ENCODE results near the gene TRIM37. TPM values are rescaled to one million over a fixed set of nuclear protein-coding genes. Genes with fewer than 3 reads are reported as not detected.

Gene TRIM37
- total and polyA plus RNA-seq, 11 donors = 5.8 to 26.2 (median 19.1) TPM

DNA sequence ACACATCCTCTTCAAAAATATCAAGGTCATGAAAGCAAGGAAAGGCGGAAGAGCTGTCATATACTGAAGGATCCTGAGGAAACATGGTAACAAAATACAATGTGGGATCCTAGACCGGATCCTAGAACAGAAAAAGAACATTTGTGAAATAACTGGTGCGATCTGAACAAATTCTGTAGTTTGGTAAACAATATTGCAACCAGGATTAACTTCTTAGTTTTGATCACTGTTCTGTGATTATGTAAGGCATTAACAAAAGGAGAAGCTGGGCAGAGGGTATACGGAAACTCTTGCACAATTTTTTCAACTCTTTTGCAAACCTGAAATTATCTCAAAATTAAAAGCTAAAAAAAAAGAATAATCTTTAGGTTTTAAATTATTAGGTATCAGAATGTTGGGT, 109.7 kb downstream of the TRIM37 start:
- no peak for TF ChIP-seq POLR2A (IDR thresholded peaks at IDR 0.05)
- TF ChIP-seq, protein P1, sequence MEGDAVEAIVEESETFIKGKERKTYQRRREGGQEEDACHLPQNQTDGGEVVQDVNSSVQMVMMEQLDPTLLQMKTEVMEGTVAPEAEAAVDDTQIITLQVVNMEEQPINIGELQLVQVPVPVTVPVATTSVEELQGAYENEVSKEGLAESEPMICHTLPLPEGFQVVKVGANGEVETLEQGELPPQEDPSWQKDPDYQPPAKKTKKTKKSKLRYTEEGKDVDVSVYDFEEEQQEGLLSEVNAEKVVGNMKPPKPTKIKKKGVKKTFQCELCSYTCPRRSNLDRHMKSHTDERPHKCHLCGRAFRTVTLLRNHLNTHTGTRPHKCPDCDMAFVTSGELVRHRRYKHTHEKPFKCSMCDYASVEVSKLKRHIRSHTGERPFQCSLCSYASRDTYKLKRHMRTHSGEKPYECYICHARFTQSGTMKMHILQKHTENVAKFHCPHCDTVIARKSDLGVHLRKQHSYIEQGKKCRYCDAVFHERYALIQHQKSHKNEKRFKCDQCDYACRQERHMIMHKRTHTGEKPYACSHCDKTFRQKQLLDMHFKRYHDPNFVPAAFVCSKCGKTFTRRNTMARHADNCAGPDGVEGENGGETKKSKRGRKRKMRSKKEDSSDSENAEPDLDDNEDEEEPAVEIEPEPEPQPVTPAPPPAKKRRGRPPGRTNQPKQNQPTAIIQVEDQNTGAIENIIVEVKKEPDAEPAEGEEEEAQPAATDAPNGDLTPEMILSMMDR (IDR thresholded peaks at IDR 0.05) = no peak
- intact Hi-C loops (cut with DNase I) = no loop called here
- Histone ChIP-seq H3K4me1 (peaks cover 0 to 29% (median 0%) of the 10 kb centered on the region in 12 donors), H3K27me3 (no peaks in the 10 kb centered on the region), H3K27ac (peak overlapping the region in 1 of 12 donors; percentile 79), H3K4me3 (no peak overlapping the region), H3K36me3 (peaks cover 0 to 49% (median 34%) of the 10 kb centered on the region in 9 donors), H3K9me3 (no peaks in the 10 kb centered on the region)
- peak in 1 of 4 donors; percentile 27 for ATAC-seq
- WGBS, 4 donors = 84 to 93% (median 88%) methylated on average over 4 of the region's 4 CpGs
- no peak for DNase-seq

DNA sequence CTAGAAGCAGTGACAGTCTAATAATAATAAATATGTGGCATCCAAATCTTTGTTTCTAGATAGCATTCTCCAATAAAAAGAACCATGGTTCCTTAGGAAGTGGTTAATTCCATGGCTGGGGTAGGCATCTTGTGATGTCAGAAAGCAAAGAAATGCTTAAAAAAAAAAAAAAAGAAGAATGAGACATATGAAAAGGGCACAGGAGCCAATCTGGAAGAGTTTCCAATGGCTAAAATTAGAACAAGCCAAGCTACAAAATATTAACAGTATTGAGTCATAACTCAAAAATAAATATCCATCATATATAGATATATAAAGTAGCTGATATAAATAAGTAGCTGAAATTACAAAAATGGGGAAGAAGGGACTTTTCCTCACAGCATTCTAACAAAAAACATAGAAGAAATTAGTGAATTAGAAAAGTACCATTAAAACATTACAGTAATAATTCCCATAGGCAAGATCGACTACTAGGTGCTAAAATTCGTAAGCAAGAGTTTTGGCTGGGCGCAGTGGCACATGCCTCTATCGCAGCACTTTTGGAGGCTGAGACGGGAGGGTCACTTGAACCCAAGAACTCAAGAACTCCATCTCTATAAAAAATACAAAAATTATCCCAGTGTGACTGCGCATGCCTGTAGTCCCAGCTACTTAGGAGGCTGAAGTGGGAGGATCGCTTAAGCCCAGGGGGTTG, 111.3 kb downstream of the TRIM37 start:
- Histone ChIP-seq H3K4me3 (no peak overlapping the region), H3K36me3 (peaks cover 0 to 41% (median 30%) of the 10 kb centered on the region in 9 donors), H3K27ac (peak overlapping the region in 3 of 12 donors; percentile 1 to 44 (median 10)), H3K4me1 (peaks cover 0 to 14% (median 0%) of the 10 kb centered on the region in 12 donors), H3K9me3 (no peaks in the 10 kb centered on the region), H3K27me3 (no peaks in the 10 kb centered on the region)
- no peak for DNase-seq
- TF ChIP-seq, protein P1 (IDR thresholded peaks at IDR 0.05) = no peak
- TF ChIP-seq POLR2A (IDR thresholded peaks at IDR 0.05) = no peak
- ATAC-seq = no peak
- WGBS, 4 donors = 89 to 97% (median 96%) methylated on average over 7 of the region's 7 CpGs
- intact Hi-C loops (cut with DNase I) = no loop called here

DNA sequence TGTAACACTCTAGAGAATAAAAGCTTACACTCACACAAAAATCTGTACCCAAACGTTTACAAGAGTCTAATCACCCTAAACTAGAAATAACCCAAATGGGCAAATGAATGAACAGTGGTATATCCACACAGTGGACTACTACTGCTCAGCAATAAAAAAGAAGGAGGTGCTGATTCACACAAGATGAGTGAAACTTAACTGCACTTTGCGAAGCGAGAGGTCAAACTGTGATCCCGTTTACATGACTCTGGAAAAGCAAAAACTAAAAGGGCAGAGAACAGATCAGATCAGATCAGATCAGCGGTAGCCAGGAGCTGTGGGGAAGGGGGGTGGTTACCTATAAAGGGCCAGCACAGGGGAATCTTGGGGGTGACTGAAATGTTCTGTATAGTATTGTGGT, 113.4 kb downstream of the TRIM37 start:
- H3K4me1 ChIP-seq = peaks cover 0 to 14% (median 0%) of the 10 kb centered on the region in 12 donors
- DNase-seq (no peak), ATAC-seq (no peak)
- no peak for TF ChIP-seq POLR2A (IDR thresholded peaks at IDR 0.05)
- TF ChIP-seq, protein P1 (IDR thresholded peaks at IDR 0.05) = no peak
- peaks cover 0 to 21% (median 9%) of the 10 kb centered on the region in 9 donors for H3K36me3 ChIP-seq
- no peaks in the 10 kb centered on the region for H3K27me3 ChIP-seq
- no peaks in the 10 kb centered on the region for H3K9me3 ChIP-seq
- peak overlapping the region in 2 of 12 donors; percentile 8 to 59 for H3K27ac ChIP-seq
- WGBS, 4 donors = 82 to 88% (median 86%) methylated on average over 5 of the region's 5 CpGs
- intact Hi-C loops (cut with DNase I) = no loop called here
- H3K4me3 ChIP-seq = no peak overlapping the region

DNA sequence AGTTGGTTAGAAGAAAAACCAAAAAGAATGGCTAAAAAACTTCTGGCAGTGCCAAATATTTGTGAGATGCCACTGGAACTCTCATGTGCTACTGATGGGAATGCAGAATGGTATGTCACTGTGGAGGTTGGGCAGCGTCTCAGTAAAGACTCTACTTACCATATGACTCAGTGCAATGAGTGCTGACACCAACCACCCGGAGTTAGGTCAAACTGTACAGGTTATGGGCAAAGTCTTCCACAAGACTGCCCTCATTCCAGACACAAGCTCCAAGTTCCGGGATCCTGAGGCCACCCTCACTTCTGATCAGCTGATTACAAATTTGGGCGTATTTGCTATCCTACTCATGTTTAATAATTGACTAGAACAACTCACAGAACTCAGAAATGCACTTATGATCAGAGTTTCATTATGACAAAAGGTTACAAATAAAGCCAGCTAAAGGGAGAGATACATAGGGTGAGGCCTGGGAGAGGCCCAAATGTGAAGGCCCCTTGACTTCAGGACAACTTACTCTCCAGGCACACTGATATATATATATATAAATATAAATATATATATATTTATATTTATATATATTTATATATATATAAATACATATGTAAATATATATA, 114.9 kb downstream of the TRIM37 start:
- DNase-seq (no peak), ATAC-seq (peak in 2 of 4 donors; percentile 32 to 55)
- Histone ChIP-seq H3K36me3 (peaks cover 0 to 9% (median 0%) of the 10 kb centered on the region in 9 donors), H3K4me1 (peaks cover 0 to 14% (median 0%) of the 10 kb centered on the region in 12 donors), H3K27ac (no peak overlapping the region), H3K4me3 (no peak overlapping the region), H3K27me3 (no peaks in the 10 kb centered on the region), H3K9me3 (no peaks in the 10 kb centered on the region)
- TF ChIP-seq, protein P1 (IDR thresholded peaks at IDR 0.05) = no peak
- no peak for TF ChIP-seq POLR2A (IDR thresholded peaks at IDR 0.05)
- 69 to 82% (median 81%) methylated on average over 4 of the region's 4 CpGs for WGBS, 4 donors
- intact Hi-C loops (cut with DNase I) = no loop called here
